HepG2 (cell line): ENCODE measurements around the gene CRAMP1. TPM values are rescaled to one million over a fixed set of nuclear protein-coding genes. Genes with fewer than 3 reads are reported as not detected.
"Not testable (repeated sequence)": the region's sequence is repeated elsewhere in the genome, so short reads cannot be mapped to it uniquely, and the experiment has no call there.

Experiments
- ATAC-seq: fragments of 200-7000 bp; cut with Tn5 transposase; 3 replicates; pipeline ENCODE4 v1.9.1; 2020; ENCODE audit warnings: mild to moderate bottlenecking, moderate library complexity
- BruUV-seq: library from RNA; stranded (reverse); fragments of 400-500 nt; replicated peaks from 2 replicates; lab custom pipeline; 2021; lab: Mats Ljungman, UMichigan
- CTCF ChIA-PET: fragments of 300-600 bp; formaldehyde crosslinking; extraction: SDS; loops from one replicate; lab custom pipeline; 2021; ENCODE audit warnings: low total read pairs, inconsistent platforms, low intra/inter-chr PET ratio; lab: Yijun Ruan, JAX
- POLR2A ChIA-PET: fragments of 350-600 bp; sonication (Branson Sonifier 250); formaldehyde crosslinking; loops from one replicate; lab custom pipeline; 2020; ENCODE audit warnings: antibody characterized with exemption, inconsistent platforms; lab: Yijun Ruan, JAX
- DNase-seq: peaks from one replicate; pipeline ENCODE4 v3.0.0-alpha.2; 2015; ENCODE audit warnings: low spot score
- FAIRE-seq: peaks from 3 replicates; lab custom pipeline; 2011; peaks lifted over from hg19 to GRCh38; lab: Jason Lieb, UNC
- H2AFZ ChIP-seq: one replicate; pipeline ENCODE4 v1.6.1; 2011; ENCODE audit warnings: low read length, inconsistent platforms
- H3K27ac ChIP-seq: fragments of 300-600 bp; 3 replicates; pipeline ENCODE4 v1.8.0; 2011; ENCODE audit warnings: mixed run types, mild to moderate bottlenecking, mixed read lengths, low read length, inconsistent platforms; ENCODE audit not compliant: insufficient read depth; ENCODE audit errors: extremely low read length
- H3K27me3 ChIP-seq, 2 experiments: fragments of 200-600 bp in 1 of 2; 2 replicates in 1 of 2; 3 replicates in 1 of 2; pipeline versions ENCODE4 v1.6.0 to v1.8.0; 2011; ENCODE audit warnings: low read length in 2 of 2, mild to moderate bottlenecking in 2 of 2, moderate library complexity in 2 of 2, inconsistent platforms in 1 of 2; ENCODE audit not compliant: insufficient read depth in 2 of 2, control insufficient read depth in 1 of 2
- H3K36me3 ChIP-seq, 2 experiments: fragments of 200-600 bp in 1 of 2; replicated peaks in 1 of 2; 2 replicates in 1 of 2; 3 replicates in 1 of 2; pipeline versions ENCODE4 v1.5.1 to v1.8.0; 2011; ENCODE audit warnings: low read length in 2 of 2, inconsistent platforms in 1 of 2; ENCODE audit not compliant: insufficient read depth in 2 of 2, control insufficient read depth in 1 of 2
- H3K4me1 ChIP-seq: 2 replicates; pipeline ENCODE4 v1.5.1; 2012; ENCODE audit warnings: low read length, inconsistent platforms; ENCODE audit not compliant: insufficient read depth
- H3K4me2 ChIP-seq: 2 replicates; pipeline ENCODE4 v1.6.0; 2011; ENCODE audit warnings: low read depth, low read length, inconsistent platforms
- H3K4me3 ChIP-seq, 3 experiments: fragments of 200-600 bp in 1 of 3; sonication (generic), shearing (Covaris generic) in 1 of 3; replicated peaks in 1 of 3; 2 replicates each; pipeline ENCODE4 v1.5.1; 2011 to 2016; ENCODE audit warnings: low read length in 3 of 3, inconsistent platforms in 2 of 3, low read depth in 2 of 3, mild to moderate bottlenecking in 2 of 3, control low read depth in 1 of 3, mixed read lengths in 1 of 3; ENCODE audit not compliant: insufficient read depth in 1 of 3
- H3K79me2 ChIP-seq: one replicate; pipeline ENCODE4 v1.6.1; 2011; ENCODE audit warnings: low read length, inconsistent platforms; ENCODE audit not compliant: insufficient read depth
- H3K9ac ChIP-seq: 2 replicates; pipeline ENCODE4 v1.6.0; 2011; ENCODE audit warnings: mild to moderate bottlenecking, low read depth, low read length, inconsistent platforms; ENCODE audit not compliant: insufficient read depth
- H3K9me3 ChIP-seq: 2 replicates; pipeline ENCODE4 v1.5.1; 2012; ENCODE audit warnings: mild to moderate bottlenecking, low read length
- H4K20me1 ChIP-seq: 2 replicates; pipeline ENCODE4 v1.6.0; 2011; ENCODE audit warnings: inconsistent platforms, mild to moderate bottlenecking, low read length, moderate library complexity; ENCODE audit not compliant: insufficient read depth
- ATF7 ChIP-seq, 2 experiments: fragments of 450-650 bp in 1 of 2; sonication (generic) in 1 of 2; formaldehyde crosslinking in 1 of 2; IDR thresholded peaks; 2 replicates each; pipeline versions ENCODE4 v1.4.0 to v1.6.1; 2016 to 2020; ENCODE audit warnings: antibody characterized with exemption in 1 of 2, mild to moderate bottlenecking in 1 of 2, missing genetic modification reagents in 1 of 2
- CC2D1A ChIP-seq: sonication (generic); formaldehyde crosslinking; IDR thresholded peaks from 2 replicates; pipeline ENCODE4 v1.8.1; 2023; ENCODE audit warnings: mild to moderate bottlenecking, missing genetic modification reagents
- FOSL2 ChIP-seq: sonication (generic); formaldehyde crosslinking; IDR thresholded peaks from 2 replicates; pipeline ENCODE4 v1.4.0; 2020; ENCODE audit warnings: missing genetic modification reagents
- FOXP4 ChIP-seq: sonication (generic); formaldehyde crosslinking; IDR thresholded peaks from 2 replicates; pipeline ENCODE4 v1.4.0; 2020; ENCODE audit warnings: missing genetic modification reagents
- MAZ ChIP-seq, 2 experiments: sonication (generic) in 1 of 2; formaldehyde crosslinking in 1 of 2; IDR thresholded peaks; 2 replicates each; pipeline versions ENCODE4 v1.5.0 to v1.6.1; 2012 to 2020; ENCODE audit warnings: low read depth in 2 of 2, mild to moderate bottlenecking in 2 of 2, borderline replicate concordance in 1 of 2, improper control_type of control experiment in 1 of 2, low read length in 1 of 2, missing genetic modification reagents in 1 of 2, moderate library complexity in 1 of 2
- TFAP4 ChIP-seq: sonication (generic); IDR thresholded peaks from 2 replicates; pipeline ENCODE4 v1.6.1; 2016; ENCODE audit warnings: low read depth, borderline replicate concordance
- ZMAT3 ChIP-seq: sonication (generic); formaldehyde crosslinking; conservative IDR thresholded peaks from 2 replicates; pipeline ENCODE4 v1.7.0; 2021; ENCODE audit warnings: missing genetic modification reagents
- ZNF205 ChIP-seq: IDR thresholded peaks from 2 replicates; pipeline ENCODE4 v1.6.1; 2018; ENCODE audit warnings: missing biosample characterization, missing genetic modification reagents
- ZNF576 ChIP-seq: sonication (generic); formaldehyde crosslinking; IDR thresholded peaks from 2 replicates; pipeline ENCODE4 v1.4.0; 2020; ENCODE audit warnings: mild to moderate bottlenecking, missing genetic modification reagents
- ZNF614 ChIP-seq: IDR thresholded peaks from 2 replicates; pipeline ENCODE4 v1.6.1; 2018; ENCODE audit warnings: missing biosample characterization, missing genetic modification reagents, inconsistent platforms, borderline replicate concordance
- ZNF652 ChIP-seq: IDR thresholded peaks from 2 replicates; pipeline ENCODE4 v1.6.1; 2016; ENCODE audit warnings: low read depth, borderline replicate concordance
- ZNF740 ChIP-seq: sonication (generic); formaldehyde crosslinking; IDR thresholded peaks from 2 replicates; pipeline ENCODE4 v1.4.0; 2020; ENCODE audit warnings: missing genetic modification reagents
- ZNF768 ChIP-seq: sonication (generic); formaldehyde crosslinking; IDR thresholded peaks from 2 replicates; pipeline ENCODE4 v1.4.0; 2020; ENCODE audit warnings: missing genetic modification reagents
- WGBS: methylation state at CpG from one replicate; pipeline ENCODE4 v1.1.6; 2017; ENCODE audit warnings: low lambda C conversion rate; 5-methylcytosine and 5-hydroxymethylcytosine counted together
- in situ Hi-C: cut with HindIII; loops from 2 replicates; pipeline ENCODE4 v1.10.0; 2017; ENCODE audit warnings: low pct_unique_long_range_greater_than_20kb; ENCODE audit not compliant: extremely low pct_ligation_motif_present
- intact Hi-C: fragments of 100-400 bp; cut with micrococcal nuclease; formaldehyde crosslinking; loops from one replicate; pipeline ENCODE4 v1.10.0; 2022; ENCODE audit not compliant: unreplicated experiment
- polyA plus RNA-seq, 8 experiments: library from polyadenylated mRNA; depleted of rRNA in 3 of 8; stranded (reverse) in 7 of 8; unstranded in 1 of 8; fragments of >200 nt; fragmentation: Illumina TruSeq in 4 of 8; extraction: Trizol in 4 of 8; gene quantifications; 2 replicates each; pipeline versions ENCODE4 v1.2.1 to v1.2.3, GENCODE V29; 2011 to 2016; ENCODE audit warnings: low read depth in 4 of 8, missing spikeins in 1 of 8, mixed read lengths in 1 of 8; ENCODE audit not compliant: insufficient read depth in 1 of 8
- total RNA-seq, 5 experiments: library from RNA; depleted of rRNA; stranded (reverse); fragments of >200 nt; fragmentation: Illumina TruSeq; extraction: Trizol; gene quantifications; 2 replicates each; pipeline ENCODE4 v1.2.3, GENCODE V29; 2016; ENCODE audit warnings: low read depth in 1 of 5

CRAMP1 gene
- total and polyA plus RNA-seq, 2 of the 13 experiments (the other 11 are each of a cell fraction or from before 2014, with no cell fraction given), result 6.8 to 9.7 TPM

- H4K20me1 ChIP-seq, result no peaks in the 10 kb centered on the region
- no peak for ATAC-seq
- H2AFZ ChIP-seq, result no peak overlapping the region
- no TSS peak for BruUV-seq
- no peak overlapping the region for H3K4me3 ChIP-seq
- TF ChIP-seq TFAP4, result no peak
- no peak for TF ChIP-seq FOSL2 (CRISPR knock-in tag)
- no peak for TF ChIP-seq MAZ (IDR thresholded peaks at IDR 0.05; ENCODE audit: borderline replicate concordance, low read depth, low read length)
- no peak for TF ChIP-seq MAZ (CRISPR knock-in tag; IDR thresholded peaks at IDR 0.05; ENCODE audit: low read depth)
- TF ChIP-seq ZNF205 (CRISPR knock-in tag), result no peak
- no peak for TF ChIP-seq FOXP4
- TF ChIP-seq ATF7 (IDR thresholded peaks at IDR 0.05), result no peak
- no peak for TF ChIP-seq ATF7 (CRISPR knock-in tag; IDR thresholded peaks at IDR 0.05)
- TF ChIP-seq ZNF740 (CRISPR knock-in tag), result no peak
- TF ChIP-seq CC2D1A, result no peak
- TF ChIP-seq ZNF576, result no peak
- TF ChIP-seq ZNF652, result no peak
- TF ChIP-seq ZMAT3 (CRISPR knock-in tag), result no peak
- no peak for TF ChIP-seq ZNF614 (CRISPR knock-in tag)
- TF ChIP-seq ZNF768 (CRISPR knock-in tag), result no peak
- TF ChIP-seq, all 625 proteins: peak for 0
- Histone ChIP-seq H3K79me2 (no peaks in the 10 kb centered on the region), H3K9me3 (no peaks in the 10 kb centered on the region), H3K9ac (no peak overlapping the region), H3K4me1 (peaks cover 4% of the 10 kb centered on the region; the same call in 1 of the 2 replicates), H3K27ac (no peak overlapping the region), H3K36me3 (peaks cover 8 to 17% of the 10 kb centered on the region in 2 experiments; a peak in 3 of 5 replicates), H3K4me2 (no peak overlapping the region), H3K27me3 (no peaks in the 10 kb centered on the region)
- in situ Hi-C loops, result no loop called here
- POLR2A ChIA-PET, result no interaction called here
- no peak for FAIRE-seq
- intact Hi-C loops, result no loop called here
- CTCF ChIA-PET, result no interaction called here
- WGBS, result 91% methylated on average over 16 of the region's 16 CpGs
- no peak for DNase-seq
Observed at GRCh38 chr16:1592446-1592845, 19.7 kb upstream of the CRAMP1 start.

GRCh38 chr16:1595511-1595910 lies 16.6 kb upstream of the CRAMP1 start:
- H3K27me3 ChIP-seq, H3K79me2 ChIP-seq, H3K9ac ChIP-seq, H3K27ac ChIP-seq, in situ Hi-C loops, BruUV-seq, intact Hi-C loops, H3K4me2 ChIP-seq, POLR2A ChIA-PET, H3K4me3 ChIP-seq, FAIRE-seq, DNase-seq, H4K20me1 ChIP-seq, H3K9me3 ChIP-seq, CTCF ChIA-PET, H3K4me1 ChIP-seq, ATAC-seq, H2AFZ ChIP-seq: not testable (repeated sequence)
- peaks cover 5 to 12% of the 10 kb centered on the region in 2 experiments; a peak in 2 of 5 replicates for H3K36me3 ChIP-seq
- WGBS, result 89% methylated on average over 5 of the region's 5 CpGs
